Astrocyte of the spinal cord (primary cell): Measurements from ENCODE around the gene MCTP1.

Experiments
- DNase-seq: peaks from one replicate; pipeline ENCODE4 v3.0.0; 2011; ENCODE audit warnings: low read depth, low spot score
- H3K4me3 ChIP-seq: 2 replicates; pipeline ENCODE4 v1.5.1; 2011; ENCODE audit warnings: low read depth, mild to moderate bottlenecking, low read length, moderate library complexity
- in situ Hi-C: cut with HindIII; loops from 2 replicates; pipeline ENCODE4 v1.10.0; 2017; ENCODE audit warnings: low sequenced_read_pairs
- TF ChIP-seq, protein P1 (sequence below): IDR thresholded peaks from 2 replicates; pipeline ENCODE4 v1.5.1; 2012; ENCODE audit warnings: low read depth, mild to moderate bottlenecking, low read length, inconsistent platforms

MCTP1 gene

DNA sequence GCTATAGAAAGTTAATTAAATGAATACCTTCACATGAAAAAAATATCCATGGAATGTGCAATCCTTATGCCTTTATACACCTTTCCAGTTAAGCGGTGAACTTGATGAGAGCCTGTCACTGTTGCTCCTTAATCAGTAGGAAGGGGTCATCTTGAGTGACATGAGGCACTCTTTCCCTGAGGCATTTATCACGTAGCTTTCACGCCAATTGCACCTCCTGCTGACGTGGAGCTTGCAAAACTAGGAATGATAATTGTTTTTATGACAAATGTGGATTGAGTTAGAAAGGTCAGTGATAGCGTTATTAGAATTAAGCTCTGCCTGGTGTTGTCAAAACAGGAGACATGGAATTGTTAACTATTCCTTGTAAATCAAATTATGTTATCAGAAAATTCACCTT, 586.7 kb downstream of the MCTP1 start:
- TF ChIP-seq, protein P1, sequence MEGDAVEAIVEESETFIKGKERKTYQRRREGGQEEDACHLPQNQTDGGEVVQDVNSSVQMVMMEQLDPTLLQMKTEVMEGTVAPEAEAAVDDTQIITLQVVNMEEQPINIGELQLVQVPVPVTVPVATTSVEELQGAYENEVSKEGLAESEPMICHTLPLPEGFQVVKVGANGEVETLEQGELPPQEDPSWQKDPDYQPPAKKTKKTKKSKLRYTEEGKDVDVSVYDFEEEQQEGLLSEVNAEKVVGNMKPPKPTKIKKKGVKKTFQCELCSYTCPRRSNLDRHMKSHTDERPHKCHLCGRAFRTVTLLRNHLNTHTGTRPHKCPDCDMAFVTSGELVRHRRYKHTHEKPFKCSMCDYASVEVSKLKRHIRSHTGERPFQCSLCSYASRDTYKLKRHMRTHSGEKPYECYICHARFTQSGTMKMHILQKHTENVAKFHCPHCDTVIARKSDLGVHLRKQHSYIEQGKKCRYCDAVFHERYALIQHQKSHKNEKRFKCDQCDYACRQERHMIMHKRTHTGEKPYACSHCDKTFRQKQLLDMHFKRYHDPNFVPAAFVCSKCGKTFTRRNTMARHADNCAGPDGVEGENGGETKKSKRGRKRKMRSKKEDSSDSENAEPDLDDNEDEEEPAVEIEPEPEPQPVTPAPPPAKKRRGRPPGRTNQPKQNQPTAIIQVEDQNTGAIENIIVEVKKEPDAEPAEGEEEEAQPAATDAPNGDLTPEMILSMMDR, result no peak
- no peak for DNase-seq
- in situ Hi-C loops, result no loop called here
- no peak overlapping the region for H3K4me3 ChIP-seq

DNA sequence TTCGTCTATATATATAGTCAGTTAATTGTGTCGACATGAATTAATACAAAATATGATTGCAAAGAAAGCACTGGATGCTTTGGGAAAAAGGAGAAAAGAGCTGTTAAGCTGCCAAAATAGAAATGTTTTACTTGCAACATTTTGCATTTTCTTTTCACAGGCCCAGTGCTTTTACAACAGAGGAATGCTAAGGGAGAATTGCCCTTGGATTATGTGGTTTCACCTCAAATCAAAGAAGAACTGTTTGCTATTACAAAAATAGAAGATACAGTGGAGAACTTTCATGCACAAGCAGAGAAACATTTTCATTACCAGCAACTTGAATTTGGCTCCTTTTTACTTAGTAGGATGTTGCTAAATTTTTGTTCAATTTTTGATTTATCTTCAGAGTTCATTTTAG, 590.2 kb downstream of the MCTP1 start:
- DNase-seq, result peak; percentile 46
- in situ Hi-C loops, result no loop called here
- no peak overlapping the region for H3K4me3 ChIP-seq
- TF ChIP-seq, protein P1, result no peak

DNA sequence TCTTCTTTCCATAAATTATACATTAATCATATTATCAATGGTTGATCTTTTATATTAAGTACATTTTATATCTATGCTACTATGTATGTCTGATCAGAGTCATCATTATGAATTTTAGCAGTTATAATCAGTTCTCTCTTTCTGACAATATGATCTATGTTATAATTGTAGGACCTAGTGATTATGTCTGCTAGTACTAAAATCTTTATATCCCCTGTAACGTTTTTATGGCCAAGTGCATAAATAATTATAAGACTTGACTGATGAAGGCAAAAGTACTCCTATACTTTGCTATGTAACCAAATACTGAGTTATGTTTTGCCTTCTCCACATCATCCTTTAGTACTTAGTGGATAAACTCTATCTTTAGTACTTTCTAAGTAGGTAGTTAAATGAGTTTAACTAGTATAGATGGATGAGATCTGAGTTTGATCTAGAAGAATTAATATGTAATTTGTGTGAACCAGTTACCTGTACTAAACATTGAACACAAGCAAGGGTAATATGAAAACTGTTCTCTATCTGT, 591.0 kb downstream of the MCTP1 start:
- DNase-seq, result no peak
- TF ChIP-seq, protein P1, result no peak
- in situ Hi-C loops, result no loop called here
- no peak overlapping the region for H3K4me3 ChIP-seq

DNA sequence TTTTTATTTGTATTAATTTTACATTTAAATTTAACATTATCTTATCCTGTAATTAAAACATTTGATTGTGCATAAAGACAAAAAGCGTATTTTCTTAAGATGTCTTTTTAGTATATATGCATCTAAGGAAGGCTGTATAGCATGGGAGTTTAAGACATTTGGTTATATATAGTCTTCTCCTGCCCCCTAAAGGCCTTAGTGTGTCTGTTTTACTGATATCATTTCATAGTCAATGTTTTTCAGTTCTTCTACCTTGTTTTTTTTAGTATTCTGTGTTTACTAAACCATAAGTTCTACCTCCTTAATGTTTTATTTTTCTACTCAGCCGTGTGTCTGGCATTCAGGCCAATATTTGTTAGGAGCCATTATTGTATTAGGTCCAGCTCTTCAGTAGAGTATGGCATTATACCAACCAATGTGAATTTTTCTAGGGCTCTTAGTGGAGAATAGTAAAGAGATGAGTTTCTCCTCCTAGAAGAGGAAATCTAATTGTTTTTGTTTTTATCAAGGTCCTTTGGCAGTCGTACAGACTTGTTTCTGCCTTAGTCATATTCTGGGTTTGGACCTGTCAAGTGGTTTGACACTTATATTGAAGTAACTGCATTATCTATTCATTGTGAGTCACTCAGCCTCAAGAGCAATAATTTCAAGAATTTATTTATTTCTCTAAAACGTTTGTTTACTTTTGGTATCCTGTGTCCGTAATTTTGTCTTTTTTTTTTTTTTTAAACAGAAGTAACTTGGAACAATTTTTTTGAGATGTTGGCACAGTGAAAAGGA, 591.7 kb downstream of the MCTP1 start:
- in situ Hi-C loops, result no loop called here
- DNase-seq, result peak; percentile 82

DNA sequence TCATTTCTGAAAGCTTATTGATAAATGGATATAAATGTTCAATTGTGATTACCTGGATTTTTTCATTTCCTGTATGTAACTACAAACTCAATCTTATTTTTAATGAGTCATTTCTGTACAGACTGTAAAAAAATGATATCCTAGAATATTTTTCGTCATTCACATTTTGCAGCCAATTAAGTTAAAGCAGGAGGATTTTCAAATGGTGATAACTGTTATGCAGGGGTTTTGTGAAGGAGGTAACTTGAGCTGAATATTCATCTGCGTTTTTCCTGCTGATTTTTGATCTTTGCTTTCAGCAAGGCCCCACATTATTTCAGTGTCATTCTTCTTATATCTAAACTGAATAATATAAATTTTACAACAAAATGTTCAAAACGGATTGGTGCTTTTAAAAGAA, 592.3 kb downstream of the MCTP1 start:
- TF ChIP-seq, protein P1, result no peak
- no peak for DNase-seq
- in situ Hi-C loops, result no loop called here
- H3K4me3 ChIP-seq, result no peak overlapping the region

More for the DNA sequence above, 591.7 kb downstream of the MCTP1 start:
- TF ChIP-seq, protein P1, result peak; percentile 29
- H3K4me3 ChIP-seq, result no peak overlapping the region

DNA sequence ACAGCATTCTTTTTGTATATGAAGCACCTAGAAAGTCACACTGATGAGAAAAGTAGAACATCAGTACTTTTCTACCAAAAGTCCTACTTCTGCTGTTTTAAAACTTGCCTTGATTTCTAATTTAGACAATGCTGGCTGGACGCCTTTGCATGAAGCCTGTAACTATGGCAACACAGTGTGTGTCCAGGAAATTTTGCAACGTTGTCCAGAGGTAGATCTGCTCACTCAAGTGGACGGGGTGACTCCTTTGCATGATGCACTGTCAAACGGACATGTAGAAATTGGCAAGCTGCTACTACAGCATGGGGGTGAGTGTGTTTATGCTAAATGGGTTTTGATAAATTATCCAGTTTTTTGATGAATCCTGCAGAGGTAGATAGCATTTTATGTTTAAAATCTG, 592.9 kb downstream of the MCTP1 start:
- in situ Hi-C loops, result no loop called here
- no peak overlapping the region for H3K4me3 ChIP-seq
- DNase-seq, result peak; percentile 84
- TF ChIP-seq, protein P1, result no peak
